Prostate gland (tissue), 2 donors: Measurements from ENCODE around the gene ECHDC1. TPM values are rescaled to one million over a fixed set of nuclear protein-coding genes. Genes with fewer than 3 reads are reported as not detected.
A peak's percentile ranks its signal among the peaks of the same experiment; 100 is the strongest.

Experiments used
- DNase-seq: peaks from one replicate; pipeline ENCODE4 v3.0.0-alpha.2; 2019; ENCODE audit warnings: low spot score
- H3K27ac ChIP-seq, 2 donors: fragments of 200-600 bp; sonication (generic); 2 replicates each; pipeline ENCODE4 v1.5.1; 2017 to 2019
- H3K27me3 ChIP-seq: fragments of 200-600 bp; sonication (generic); replicated peaks from 2 replicates; pipeline ENCODE4 v1.5.1; 2019; ENCODE audit not compliant: insufficient read depth
- H3K36me3 ChIP-seq, 2 donors: fragments of 200-600 bp; sonication (generic); 1 replicate in 1 of 2; 2 replicates in 1 of 2; pipeline versions ENCODE4 v1.5.1 to v1.8.1; 2017 to 2019
- H3K4me1 ChIP-seq: fragments of 200-600 bp; sonication (generic); replicated peaks from 2 replicates; pipeline ENCODE4 v1.5.1; 2019
- H3K4me3 ChIP-seq, 2 donors: fragments of 200-600 bp; sonication (generic); 2 replicates each; pipeline ENCODE4 v1.5.1; 2017 to 2019
- H3K9me3 ChIP-seq: fragments of 200-600 bp; sonication (generic); 2 replicates; pipeline ENCODE4 v1.5.1; 2017
- CTCF ChIP-seq, 4 experiments: fragments of 200-600 bp in 2 of 4; fragments of 450-650 bp in 2 of 4; sonication (generic) in 2 of 4; IDR thresholded peaks; 1 replicate in 3 of 4; 2 replicates in 1 of 4; pipeline ENCODE4 v1.5.1; 2016 to 2019; ENCODE audit warnings: antibody characterized with exemption in 4 of 4, mild to moderate bottlenecking in 2 of 4, moderate library complexity in 2 of 4
- POLR2A ChIP-seq: fragments of 450-650 bp; IDR thresholded peaks from one replicate; pipeline ENCODE4 v1.6.1; 2016; ENCODE audit warnings: antibody characterized with exemption, mild to moderate bottlenecking
- POLR2AphosphoS5 ChIP-seq: sonication (generic); formaldehyde crosslinking; IDR thresholded peaks from one replicate; pipeline ENCODE4 v1.6.1; 2017; ENCODE audit warnings: antibody characterized with exemption
- WGBS: methylation state at CpG from one replicate; pipeline ENCODE4 v1.1.5; 2018; 5-methylcytosine and 5-hydroxymethylcytosine counted together
- intact Hi-C: fragments of 100-400 bp; cut with DNase I; formaldehyde crosslinking; loops from one replicate; pipeline ENCODE4 v1.14.2; 2022
- total RNA-seq, 2 donors: library from RNA; depleted of rRNA; stranded (reverse); fragments of >200 nt; gene quantifications; one replicate each; pipeline ENCODE4 v1.1.0, GENCODE V29; 2016

Gene ECHDC1
- total RNA-seq, 2 donors from 2014 or later, result 26.0 to 58.7 TPM

DNA sequence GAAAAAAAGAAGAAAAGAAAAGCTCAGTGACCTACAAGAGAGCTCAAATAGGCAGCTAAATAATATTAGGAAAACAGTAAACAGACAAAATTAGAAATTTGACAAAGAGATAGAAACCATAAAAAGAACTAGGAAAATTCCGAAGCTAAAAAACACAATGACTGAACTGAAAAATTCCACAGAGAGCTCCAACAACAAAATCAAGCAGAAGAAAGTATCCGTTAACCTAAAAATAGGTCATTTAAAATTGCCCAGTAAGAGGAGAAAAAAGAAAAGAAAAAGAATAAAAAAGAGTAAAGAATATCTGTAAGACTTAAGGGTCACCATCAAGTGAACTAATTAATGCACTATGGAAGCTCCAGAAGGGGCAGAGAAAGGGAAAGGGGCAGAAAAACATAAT, 6.6 kb upstream of the ECHDC1 start:
- Histone ChIP-seq H3K9me3 (no peaks in the 10 kb centered on the region), H3K27ac (no peak overlapping the region), H3K27me3 (no peaks in the 10 kb centered on the region), H3K4me1 (no peaks in the 10 kb centered on the region), H3K36me3 (no peaks in the 10 kb centered on the region), H3K4me3 (no peak overlapping the region)
- 96% methylated on average over 2 of the region's 2 CpGs for WGBS
- intact Hi-C loops, result no loop called here
- TF ChIP-seq CTCF (IDR thresholded peaks at IDR 0.05), result no peak
- no peak for TF ChIP-seq POLR2AphosphoS5
- no peak for TF ChIP-seq POLR2A
- no peak for DNase-seq

DNA sequence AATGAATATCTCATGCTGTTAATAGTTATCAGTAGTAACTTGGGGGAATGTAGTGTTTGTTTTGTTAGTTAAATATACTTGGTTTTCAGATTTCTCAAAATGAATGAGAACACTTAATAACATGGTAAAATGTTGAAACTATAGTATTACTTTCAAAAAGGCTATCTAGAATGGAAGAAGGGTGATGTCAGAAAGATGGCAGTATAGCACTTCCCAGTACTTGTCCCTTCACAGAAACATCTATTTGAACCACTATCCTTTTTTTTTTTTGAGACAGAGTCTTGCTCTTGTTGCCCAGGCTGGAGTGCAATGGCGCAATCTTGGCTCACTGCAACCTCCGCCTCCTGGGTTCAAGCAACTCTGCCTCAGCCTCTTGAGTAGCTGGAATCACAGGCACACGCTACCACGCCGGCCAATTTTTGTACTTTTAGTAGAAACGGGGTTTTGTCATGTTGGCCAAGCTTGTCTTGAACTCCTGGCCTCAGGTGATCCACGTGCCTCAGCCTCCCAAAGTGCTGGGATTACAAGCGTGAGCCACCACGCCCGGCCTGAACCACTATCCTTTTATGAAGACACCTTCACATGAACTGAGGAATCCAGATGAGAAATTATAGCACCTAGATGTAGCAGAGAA, 4.7 kb upstream of the ECHDC1 start:
- Histone ChIP-seq H3K27me3 (no peaks in the 10 kb centered on the region), H3K4me3 (no peak overlapping the region), H3K9me3 (no peaks in the 10 kb centered on the region), H3K36me3 (no peaks in the 10 kb centered on the region), H3K4me1 (no peaks in the 10 kb centered on the region), H3K27ac (no peak overlapping the region)
- intact Hi-C loops, result no loop called here
- DNase-seq, result no peak
- TF ChIP-seq CTCF (IDR thresholded peaks at IDR 0.05) (no peak), POLR2A (no peak), POLR2AphosphoS5 (no peak)
- WGBS, result 91% methylated on average over 10 of the region's 10 CpGs

DNA sequence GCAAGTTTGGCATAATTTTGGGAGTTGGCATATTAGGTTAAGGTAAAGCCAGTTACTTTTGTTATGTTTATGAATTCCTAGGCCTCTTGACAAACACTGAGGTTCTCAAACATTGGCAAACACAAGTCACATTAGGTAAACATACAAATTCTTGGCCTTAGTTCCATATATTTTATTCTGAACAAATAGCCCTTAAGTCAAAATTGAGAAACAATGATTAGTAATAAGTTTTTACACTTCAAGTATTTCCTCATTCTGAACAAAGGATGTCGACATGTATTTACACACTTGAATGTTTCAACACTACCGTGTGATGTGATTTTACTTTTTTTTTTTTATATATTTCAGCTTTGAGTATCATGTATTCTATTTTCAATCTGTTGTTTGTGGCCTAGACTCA, 3.8 kb upstream of the ECHDC1 start:
- Histone ChIP-seq H3K4me1 (peaks cover 2% of the 10 kb centered on the region), H3K9me3 (no peaks in the 10 kb centered on the region), H3K36me3 (no peaks in the 10 kb centered on the region), H3K4me3 (no peak overlapping the region), H3K27me3 (no peaks in the 10 kb centered on the region), H3K27ac (no peak overlapping the region)
- intact Hi-C loops, result no loop called here
- TF ChIP-seq CTCF (IDR thresholded peaks at IDR 0.05), result no peak
- TF ChIP-seq POLR2AphosphoS5, result peak; percentile 36
- no peak for DNase-seq
- 38% methylated on average over 2 of the region's 2 CpGs for WGBS

- Histone ChIP-seq H3K27me3 (no peaks in the 10 kb centered on the region), H3K27ac (no peak overlapping the region), H3K4me3 (no peak overlapping the region), H3K4me1 (peaks cover 6% of the 10 kb centered on the region), H3K9me3 (no peaks in the 10 kb centered on the region), H3K36me3 (no peaks in the 10 kb centered on the region)
- intact Hi-C loops, result no loop called here
- DNase-seq, result no peak
- no peak for TF ChIP-seq POLR2A
- no peak for TF ChIP-seq POLR2AphosphoS5
- no peak for TF ChIP-seq CTCF (IDR thresholded peaks at IDR 0.05)
Observed at GRCh38 chr6:127345521-127345920, 2.1 kb upstream of the ECHDC1 start.
